ENCODE measurements around the gene SLC39A8.

DNA sequence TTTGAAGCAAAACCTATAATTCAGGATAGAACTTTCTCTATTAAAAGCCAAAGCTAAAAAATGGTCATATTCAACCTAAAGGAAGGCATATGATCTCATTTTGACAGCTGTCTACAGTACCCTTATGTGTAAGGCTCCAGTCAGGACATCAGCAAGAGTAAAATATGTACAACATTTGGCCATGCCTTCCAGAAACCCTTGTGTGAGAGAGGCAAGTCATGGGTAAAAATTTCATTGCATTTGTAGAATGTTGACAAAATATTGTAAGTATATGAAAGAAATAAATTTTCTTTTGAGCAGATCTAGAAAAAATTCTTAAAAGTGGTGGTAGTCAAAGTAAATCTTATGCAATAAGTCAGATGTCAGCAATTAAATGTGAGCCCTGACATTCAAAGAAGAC lies 132.3 kb downstream of the SLC39A8 start:
- TF ChIP-seq GABPA (IDR thresholded peaks at IDR 0.05; ENCODE audit: low read depth) (no peak), POLR2AphosphoS5 (IDR thresholded peaks at IDR 0.05; ENCODE audit: low read depth) (no peak), SPI1 (IDR thresholded peaks at IDR 0.05; ENCODE audit: borderline replicate concordance, low read depth) (no peak)
- TF ChIP-seq, protein P1, sequence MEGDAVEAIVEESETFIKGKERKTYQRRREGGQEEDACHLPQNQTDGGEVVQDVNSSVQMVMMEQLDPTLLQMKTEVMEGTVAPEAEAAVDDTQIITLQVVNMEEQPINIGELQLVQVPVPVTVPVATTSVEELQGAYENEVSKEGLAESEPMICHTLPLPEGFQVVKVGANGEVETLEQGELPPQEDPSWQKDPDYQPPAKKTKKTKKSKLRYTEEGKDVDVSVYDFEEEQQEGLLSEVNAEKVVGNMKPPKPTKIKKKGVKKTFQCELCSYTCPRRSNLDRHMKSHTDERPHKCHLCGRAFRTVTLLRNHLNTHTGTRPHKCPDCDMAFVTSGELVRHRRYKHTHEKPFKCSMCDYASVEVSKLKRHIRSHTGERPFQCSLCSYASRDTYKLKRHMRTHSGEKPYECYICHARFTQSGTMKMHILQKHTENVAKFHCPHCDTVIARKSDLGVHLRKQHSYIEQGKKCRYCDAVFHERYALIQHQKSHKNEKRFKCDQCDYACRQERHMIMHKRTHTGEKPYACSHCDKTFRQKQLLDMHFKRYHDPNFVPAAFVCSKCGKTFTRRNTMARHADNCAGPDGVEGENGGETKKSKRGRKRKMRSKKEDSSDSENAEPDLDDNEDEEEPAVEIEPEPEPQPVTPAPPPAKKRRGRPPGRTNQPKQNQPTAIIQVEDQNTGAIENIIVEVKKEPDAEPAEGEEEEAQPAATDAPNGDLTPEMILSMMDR (IDR thresholded peaks at IDR 0.05; ENCODE audit: insufficient read depth, low read length), result no peak
- TF ChIP-seq, protein P2, sequence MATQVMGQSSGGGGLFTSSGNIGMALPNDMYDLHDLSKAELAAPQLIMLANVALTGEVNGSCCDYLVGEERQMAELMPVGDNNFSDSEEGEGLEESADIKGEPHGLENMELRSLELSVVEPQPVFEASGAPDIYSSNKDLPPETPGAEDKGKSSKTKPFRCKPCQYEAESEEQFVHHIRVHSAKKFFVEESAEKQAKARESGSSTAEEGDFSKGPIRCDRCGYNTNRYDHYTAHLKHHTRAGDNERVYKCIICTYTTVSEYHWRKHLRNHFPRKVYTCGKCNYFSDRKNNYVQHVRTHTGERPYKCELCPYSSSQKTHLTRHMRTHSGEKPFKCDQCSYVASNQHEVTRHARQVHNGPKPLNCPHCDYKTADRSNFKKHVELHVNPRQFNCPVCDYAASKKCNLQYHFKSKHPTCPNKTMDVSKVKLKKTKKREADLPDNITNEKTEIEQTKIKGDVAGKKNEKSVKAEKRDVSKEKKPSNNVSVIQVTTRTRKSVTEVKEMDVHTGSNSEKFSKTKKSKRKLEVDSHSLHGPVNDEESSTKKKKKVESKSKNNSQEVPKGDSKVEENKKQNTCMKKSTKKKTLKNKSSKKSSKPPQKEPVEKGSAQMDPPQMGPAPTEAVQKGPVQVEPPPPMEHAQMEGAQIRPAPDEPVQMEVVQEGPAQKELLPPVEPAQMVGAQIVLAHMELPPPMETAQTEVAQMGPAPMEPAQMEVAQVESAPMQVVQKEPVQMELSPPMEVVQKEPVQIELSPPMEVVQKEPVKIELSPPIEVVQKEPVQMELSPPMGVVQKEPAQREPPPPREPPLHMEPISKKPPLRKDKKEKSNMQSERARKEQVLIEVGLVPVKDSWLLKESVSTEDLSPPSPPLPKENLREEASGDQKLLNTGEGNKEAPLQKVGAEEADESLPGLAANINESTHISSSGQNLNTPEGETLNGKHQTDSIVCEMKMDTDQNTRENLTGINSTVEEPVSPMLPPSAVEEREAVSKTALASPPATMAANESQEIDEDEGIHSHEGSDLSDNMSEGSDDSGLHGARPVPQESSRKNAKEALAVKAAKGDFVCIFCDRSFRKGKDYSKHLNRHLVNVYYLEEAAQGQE (IDR thresholded peaks at IDR 0.05; ENCODE audit: insufficient replicate concordance, low read depth), result no peak

Measured in HL-60 (cell line).